ENCODE results near the gene BBS1. TPM values are rescaled to one million over a fixed set of nuclear protein-coding genes. Genes with fewer than 3 reads are reported as not detected.
"Not testable (repeated sequence)": the region's sequence is repeated elsewhere in the genome, so short reads cannot be mapped to it uniquely, and the experiment has no call there.

The BBS1 gene
- total and polyA plus RNA-seq, 5 donors, result 12.4 to 25.2 (median 19.5) TPM

DNA sequence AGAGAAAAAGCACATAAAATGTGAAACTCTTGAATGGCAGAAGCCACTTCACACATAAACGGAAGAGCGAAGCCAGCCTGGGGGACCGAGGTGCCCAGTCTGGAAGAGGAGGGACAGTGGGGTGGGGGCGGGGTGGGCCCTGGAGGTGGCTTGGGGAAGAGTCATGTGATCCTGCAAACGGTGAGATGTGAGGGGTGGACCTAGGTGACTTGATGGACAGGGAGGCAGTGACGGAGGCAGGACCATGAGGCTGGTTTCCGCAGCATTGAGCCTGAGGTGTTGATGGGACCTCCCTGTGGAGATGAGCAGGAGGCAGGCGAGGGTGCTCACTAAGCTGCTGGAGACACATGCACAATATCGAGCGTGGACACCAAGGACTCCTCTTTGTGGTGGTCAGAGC lies 18.6 kb downstream of the BBS1 start:
- no peaks in the 10 kb centered on the region for H3K9me3 ChIP-seq (ENCODE audit: control insufficient read depth, low read length)
- WGBS, result 77% methylated on average over 10 of the region's 10 CpGs
- H3K4me1 ChIP-seq (ENCODE audit: control insufficient read depth, insufficient read depth, low read length), result no peaks in the 10 kb centered on the region
- intact Hi-C loops (cut with DNase I), result no loop called here
- DNase-seq (no peak), ATAC-seq (no peak)
- no peak overlapping the region for H3K27ac ChIP-seq (ENCODE audit: low read length)
- no peak overlapping the region for H3K4me3 ChIP-seq (ENCODE audit: low read length)
- no peaks in the 10 kb centered on the region for H3K27me3 ChIP-seq (ENCODE audit: control insufficient read depth, insufficient read depth)

DNA sequence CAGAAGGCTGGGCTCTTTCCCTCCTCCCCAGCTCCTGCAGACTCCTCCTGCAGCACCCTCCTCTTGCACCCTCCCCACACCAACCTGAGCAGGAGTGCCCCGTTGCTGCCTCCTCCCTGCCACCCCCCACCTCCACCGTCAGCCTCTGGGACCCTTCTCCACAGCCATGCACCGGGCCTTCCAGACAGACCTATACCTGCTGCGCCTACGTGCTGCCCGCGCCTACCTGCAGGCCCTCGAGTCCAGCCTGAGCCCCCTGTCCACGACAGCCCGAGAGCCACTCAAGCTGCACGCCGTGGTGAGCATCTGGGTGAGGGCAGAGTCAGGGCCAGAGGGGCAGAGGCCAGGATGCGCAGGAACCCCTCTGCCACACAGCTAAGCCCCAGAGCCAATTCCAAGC lies 19.2 kb downstream of the BBS1 start:
- ATAC-seq, result peak in 1 of 2 donors; percentile 35
- no peak overlapping the region for H3K27ac ChIP-seq (ENCODE audit: low read length)
- WGBS, result 88% methylated on average over 13 of the region's 13 CpGs

DNA sequence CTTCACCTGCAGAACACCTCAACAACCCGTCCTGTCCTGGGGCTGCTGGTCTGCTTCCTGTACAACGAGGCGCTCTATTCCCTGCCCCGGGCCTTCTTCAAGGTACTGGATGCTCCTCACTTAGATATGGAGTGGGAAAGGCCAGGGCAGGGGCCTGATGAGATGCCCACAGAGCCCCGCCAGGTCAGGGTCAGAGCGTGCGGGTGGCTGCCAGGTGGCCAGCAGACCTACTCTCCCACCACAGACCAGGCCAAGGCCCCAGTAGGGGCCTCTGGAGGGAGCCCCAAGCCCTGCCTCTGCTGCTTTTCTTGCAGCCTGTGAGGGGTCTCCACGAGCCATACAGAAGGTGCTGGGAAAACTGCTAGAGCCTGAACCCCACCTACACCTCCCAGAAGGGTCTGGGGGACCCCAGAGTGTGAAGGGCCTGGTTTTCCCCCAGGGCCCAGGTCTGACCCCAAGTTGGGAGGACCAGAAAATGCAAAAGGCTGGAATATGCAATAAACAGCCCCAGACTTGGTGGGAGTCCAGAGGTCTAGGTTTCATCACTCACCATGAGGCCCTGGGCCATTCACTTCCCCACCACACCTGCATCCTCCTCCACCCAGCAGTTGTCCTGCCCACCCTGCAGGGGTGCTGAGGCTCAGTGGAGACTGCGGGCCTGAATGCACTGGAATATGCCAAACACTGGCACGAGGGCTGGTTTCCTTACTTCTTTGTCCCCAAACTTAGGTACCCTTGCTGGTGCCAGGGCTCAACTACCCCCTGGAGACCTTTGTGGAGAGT lies 20.7 kb downstream of the BBS1 start:
- ATAC-seq, result peak in 1 of 2 donors; percentile 16
- no peak for DNase-seq
- intact Hi-C loops (cut with DNase I), result no loop called here

More for the DNA sequence above, 19.2 kb downstream of the BBS1 start:
- intact Hi-C loops (cut with DNase I), result no loop called here
- no peaks in the 10 kb centered on the region for H3K4me1 ChIP-seq (ENCODE audit: control insufficient read depth, insufficient read depth, low read length)
- H3K4me3 ChIP-seq (ENCODE audit: low read length), result no peak overlapping the region
- no peaks in the 10 kb centered on the region for H3K27me3 ChIP-seq (ENCODE audit: control insufficient read depth, insufficient read depth)
- no peaks in the 10 kb centered on the region for H3K9me3 ChIP-seq (ENCODE audit: control insufficient read depth, low read length)
- DNase-seq, result peak in 1 of 3 donors; percentile 52

DNA sequence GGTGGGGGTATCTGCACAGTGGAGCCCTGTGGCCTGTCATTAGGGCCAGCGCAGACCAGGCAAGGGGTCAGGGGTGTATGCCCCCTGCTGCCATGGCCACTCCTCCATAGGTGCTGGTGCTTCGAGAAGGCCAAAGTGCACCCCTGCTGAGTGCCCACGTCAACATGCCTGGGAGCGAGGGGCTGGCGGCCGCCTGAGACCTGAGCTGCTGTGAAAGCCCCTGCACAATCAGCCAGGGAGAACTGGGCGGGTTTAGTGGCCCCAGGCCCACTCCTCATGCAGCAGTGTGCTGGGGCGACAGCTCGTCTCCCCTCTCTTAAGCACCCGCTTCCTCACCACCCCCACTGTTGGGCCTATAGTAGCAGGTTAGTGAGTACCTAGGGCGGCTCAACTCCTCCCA lies 21.4 kb downstream of the BBS1 start:
- H3K4me1 ChIP-seq (ENCODE audit: control insufficient read depth, insufficient read depth, low read length), result no peaks in the 10 kb centered on the region
- no peak overlapping the region for H3K4me3 ChIP-seq (ENCODE audit: low read length)
- no peaks in the 10 kb centered on the region for H3K27me3 ChIP-seq (ENCODE audit: control insufficient read depth, insufficient read depth)
- no peak overlapping the region for H3K27ac ChIP-seq (ENCODE audit: low read length)
- 94% methylated on average over 11 of the region's 11 CpGs for WGBS
- intact Hi-C loops (cut with DNase I), result no loop called here
- DNase-seq (no peak), ATAC-seq (no peak)
- H3K9me3 ChIP-seq (ENCODE audit: control insufficient read depth, low read length), result no peaks in the 10 kb centered on the region

More for the DNA sequence above, 20.7 kb downstream of the BBS1 start:
- 91% methylated on average over 10 of the region's 10 CpGs for WGBS
- Histone ChIP-seq H3K4me3 (ENCODE audit: low read length) (no peak overlapping the region), H3K27ac (ENCODE audit: low read length) (no peak overlapping the region), H3K27me3 (ENCODE audit: control insufficient read depth, insufficient read depth) (no peaks in the 10 kb centered on the region), H3K4me1 (ENCODE audit: control insufficient read depth, insufficient read depth, low read length) (no peaks in the 10 kb centered on the region), H3K9me3 (ENCODE audit: control insufficient read depth, low read length) (no peaks in the 10 kb centered on the region)

DNA sequence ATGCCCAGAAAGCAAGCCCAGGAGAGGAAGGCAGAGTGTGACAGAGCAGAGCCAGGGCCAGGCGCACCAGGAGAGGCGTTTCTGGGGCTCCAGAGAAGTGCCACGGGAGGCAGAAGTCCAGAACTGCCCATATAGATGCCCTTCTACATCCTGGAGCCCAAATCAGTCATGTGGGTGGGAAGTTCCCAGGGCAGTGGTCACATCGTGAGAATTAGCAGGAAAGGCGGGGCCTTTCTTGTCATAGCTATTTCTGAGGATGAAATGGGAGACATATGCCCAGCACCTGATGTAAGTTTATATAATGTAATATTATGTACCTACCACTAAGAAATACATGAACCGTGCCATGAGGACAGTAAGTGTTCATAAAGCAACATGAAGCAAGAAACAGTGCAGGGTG lies 22.3 kb downstream of the BBS1 start:
- H3K27ac ChIP-seq (ENCODE audit: low read length), result no peak overlapping the region
- ATAC-seq (no peak), DNase-seq (no peak)
- no peak overlapping the region for H3K4me3 ChIP-seq (ENCODE audit: low read length)
- intact Hi-C loops (cut with DNase I), result no loop called here
- WGBS, result 79% methylated on average over 6 of the region's 6 CpGs
- no peaks in the 10 kb centered on the region for H3K9me3 ChIP-seq (ENCODE audit: control insufficient read depth, low read length)
- no peaks in the 10 kb centered on the region for H3K4me1 ChIP-seq (ENCODE audit: control insufficient read depth, insufficient read depth, low read length)
- H3K27me3 ChIP-seq (ENCODE audit: control insufficient read depth, insufficient read depth), result no peaks in the 10 kb centered on the region

DNA sequence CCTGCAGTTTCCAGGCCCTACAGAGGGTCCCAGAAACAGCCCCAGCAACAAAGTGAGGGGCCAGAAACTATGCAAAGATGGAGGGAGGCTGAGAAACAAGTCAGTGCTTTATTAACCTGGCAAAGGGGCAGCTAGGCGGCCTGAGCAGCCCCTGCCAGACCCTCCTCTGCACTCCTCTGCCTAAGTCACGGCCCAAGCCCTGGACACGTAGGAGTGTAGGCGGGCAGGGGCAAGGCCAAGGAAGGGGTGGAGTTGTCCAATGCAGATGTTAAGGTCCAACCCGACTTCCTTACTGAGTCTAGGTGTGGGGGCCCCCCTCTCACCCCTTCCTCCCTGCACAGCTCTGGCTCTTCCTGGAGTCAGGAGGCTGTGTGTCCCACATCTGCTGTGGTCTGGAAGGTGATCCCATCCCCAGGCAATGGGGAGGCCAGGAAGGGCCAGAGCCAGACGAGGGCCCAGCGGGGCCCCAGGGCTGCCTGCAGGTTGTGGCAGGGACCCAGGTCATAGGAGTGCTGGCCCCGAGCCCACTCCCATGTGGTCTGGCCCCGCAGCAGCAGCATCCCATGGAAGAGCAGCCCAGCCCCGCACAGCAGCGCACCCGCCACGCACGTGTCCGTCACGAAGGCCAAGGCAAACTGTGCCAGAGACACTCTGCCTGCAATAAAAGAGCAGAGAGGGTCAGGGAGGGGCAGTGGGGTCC lies 28.9 kb downstream of the BBS1 start:
- DNase-seq (peak in 1 of 3 donors; percentile 63), ATAC-seq (no peak)
- Histone ChIP-seq H3K27ac (ENCODE audit: low read length) (no peak overlapping the region), H3K4me1 (ENCODE audit: control insufficient read depth, insufficient read depth, low read length) (no peaks in the 10 kb centered on the region), H3K4me3 (ENCODE audit: low read length) (no peak overlapping the region), H3K27me3 (ENCODE audit: control insufficient read depth, insufficient read depth) (no peaks in the 10 kb centered on the region), H3K9me3 (ENCODE audit: control insufficient read depth, low read length) (no peaks in the 10 kb centered on the region)
- WGBS, result 84% methylated on average over 16 of the region's 16 CpGs
- intact Hi-C loops (cut with DNase I), result no loop called here

DNA sequence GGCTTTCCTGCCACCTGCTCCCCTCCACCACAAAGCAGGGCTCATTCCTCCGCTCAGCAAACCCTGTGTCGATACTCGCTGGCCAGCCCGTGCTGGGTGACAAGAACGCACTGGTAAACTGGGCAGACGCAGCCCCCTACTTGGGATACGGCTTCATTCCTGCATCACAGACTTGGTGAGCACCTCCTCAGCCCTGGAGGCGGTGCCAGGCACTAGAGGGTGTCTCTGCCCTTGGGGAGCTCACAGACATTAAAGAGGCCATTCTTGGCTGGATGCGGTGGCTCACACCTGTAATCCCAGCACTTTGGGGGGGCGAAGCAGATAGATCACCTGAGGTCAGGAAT lies 29.4 kb downstream of the BBS1 start:
- WGBS, result 93% methylated on average over 10 of the region's 10 CpGs
- intact Hi-C loops (cut with DNase I), result no loop called here
- Histone ChIP-seq H3K27ac (ENCODE audit: low read length) (no peak overlapping the region), H3K4me3 (ENCODE audit: low read length) (no peak overlapping the region), H3K9me3 (ENCODE audit: control insufficient read depth, low read length) (no peaks in the 10 kb centered on the region), H3K4me1 (ENCODE audit: control insufficient read depth, insufficient read depth, low read length) (no peaks in the 10 kb centered on the region), H3K27me3 (ENCODE audit: control insufficient read depth, insufficient read depth) (no peaks in the 10 kb centered on the region)
- ATAC-seq (no peak), DNase-seq (peak in 1 of 3 donors; percentile 18)

DNA sequence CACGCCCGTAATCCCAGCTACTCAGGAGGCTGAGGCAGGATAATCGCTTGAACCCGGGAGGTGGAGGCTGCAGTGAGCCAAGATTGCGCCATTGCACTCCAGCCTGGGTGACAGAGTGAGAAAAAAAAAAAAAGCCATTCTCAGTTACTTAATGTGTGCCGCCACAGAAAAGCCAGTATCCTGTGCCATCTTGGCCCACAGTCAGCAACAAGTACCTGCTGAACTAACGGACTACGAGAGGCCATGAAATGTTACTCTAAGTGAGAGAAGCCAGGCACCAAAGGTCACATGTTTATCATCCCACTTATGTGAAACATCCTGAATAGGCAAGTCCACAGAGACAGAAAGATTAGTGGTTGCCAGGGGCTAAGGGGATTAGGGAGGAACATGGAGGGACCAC lies 30.2 kb downstream of the BBS1 start:
- H3K27ac ChIP-seq (ENCODE audit: low read length); intact Hi-C loops (cut with DNase I); ATAC-seq; H3K9me3 ChIP-seq (ENCODE audit: control insufficient read depth, low read length); H3K4me3 ChIP-seq (ENCODE audit: low read length); H3K27me3 ChIP-seq (ENCODE audit: control insufficient read depth, insufficient read depth); H3K4me1 ChIP-seq (ENCODE audit: control insufficient read depth, insufficient read depth, low read length): not testable (repeated sequence)
- DNase-seq, result peak in 1 of 3 donors; percentile 9
- 77% methylated on average over 8 of the region's 8 CpGs for WGBS

DNA sequence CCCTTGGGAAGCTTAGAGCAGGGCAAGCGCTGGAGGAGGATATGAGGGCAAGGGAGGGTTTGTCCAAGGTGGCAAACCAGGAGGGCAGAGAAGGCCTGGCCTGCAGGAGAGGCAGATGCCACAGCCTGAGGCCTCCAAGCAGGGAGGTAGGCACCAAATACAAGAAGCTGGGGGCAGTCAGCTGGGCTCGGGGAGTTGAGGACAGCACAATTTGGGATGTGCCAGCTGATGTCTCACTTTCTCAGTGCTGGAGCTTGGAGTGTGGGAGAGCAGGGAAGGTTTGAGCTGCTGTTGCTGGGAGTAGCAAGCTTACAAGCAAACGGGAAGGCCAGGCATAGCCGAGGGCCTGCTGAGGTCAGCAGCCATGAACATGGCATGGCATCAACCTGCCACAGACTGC lies 31.5 kb downstream of the BBS1 start:
- H3K4me3 ChIP-seq (ENCODE audit: low read length), result no peak overlapping the region
- H3K4me1 ChIP-seq (ENCODE audit: control insufficient read depth, insufficient read depth, low read length), result no peaks in the 10 kb centered on the region
- no peaks in the 10 kb centered on the region for H3K9me3 ChIP-seq (ENCODE audit: control insufficient read depth, low read length)
- intact Hi-C loops (cut with DNase I), result no loop called here
- no peaks in the 10 kb centered on the region for H3K27me3 ChIP-seq (ENCODE audit: control insufficient read depth, insufficient read depth)
- ATAC-seq (no peak), DNase-seq (peak in 1 of 3 donors; percentile 18)
- H3K27ac ChIP-seq (ENCODE audit: low read length), result no peak overlapping the region
- 89% methylated on average over 4 of the region's 4 CpGs for WGBS

DNA sequence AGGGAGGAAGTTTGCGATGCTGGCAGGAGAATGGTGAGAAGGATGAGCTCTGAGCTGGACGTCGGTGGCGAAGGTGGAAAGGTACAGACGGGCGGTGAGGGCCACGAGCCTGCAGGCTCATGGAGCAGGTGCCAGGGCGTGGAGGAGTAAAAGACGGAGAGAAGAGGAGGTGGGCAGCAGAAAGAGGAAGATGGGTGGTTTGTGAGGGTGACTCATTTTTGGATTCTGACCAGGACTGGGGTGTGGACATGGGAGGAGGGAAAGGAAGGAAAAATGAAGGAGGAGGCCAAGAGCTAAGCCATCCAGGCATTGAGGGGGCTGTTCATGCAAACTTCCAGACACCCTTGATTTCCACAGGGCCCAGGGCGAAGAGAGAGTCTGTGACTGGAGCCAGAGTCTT lies 31.9 kb downstream of the BBS1 start:
- intact Hi-C loops (cut with DNase I), result no loop called here
- Histone ChIP-seq H3K4me3 (ENCODE audit: low read length) (no peak overlapping the region), H3K9me3 (ENCODE audit: control insufficient read depth, low read length) (no peaks in the 10 kb centered on the region), H3K27me3 (ENCODE audit: control insufficient read depth, insufficient read depth) (no peaks in the 10 kb centered on the region), H3K4me1 (ENCODE audit: control insufficient read depth, insufficient read depth, low read length) (no peaks in the 10 kb centered on the region), H3K27ac (ENCODE audit: low read length) (no peak overlapping the region)
- WGBS, result 82% methylated on average over 10 of the region's 10 CpGs
- DNase-seq (peak in 1 of 3 donors; percentile 29), ATAC-seq (no peak)

DNA sequence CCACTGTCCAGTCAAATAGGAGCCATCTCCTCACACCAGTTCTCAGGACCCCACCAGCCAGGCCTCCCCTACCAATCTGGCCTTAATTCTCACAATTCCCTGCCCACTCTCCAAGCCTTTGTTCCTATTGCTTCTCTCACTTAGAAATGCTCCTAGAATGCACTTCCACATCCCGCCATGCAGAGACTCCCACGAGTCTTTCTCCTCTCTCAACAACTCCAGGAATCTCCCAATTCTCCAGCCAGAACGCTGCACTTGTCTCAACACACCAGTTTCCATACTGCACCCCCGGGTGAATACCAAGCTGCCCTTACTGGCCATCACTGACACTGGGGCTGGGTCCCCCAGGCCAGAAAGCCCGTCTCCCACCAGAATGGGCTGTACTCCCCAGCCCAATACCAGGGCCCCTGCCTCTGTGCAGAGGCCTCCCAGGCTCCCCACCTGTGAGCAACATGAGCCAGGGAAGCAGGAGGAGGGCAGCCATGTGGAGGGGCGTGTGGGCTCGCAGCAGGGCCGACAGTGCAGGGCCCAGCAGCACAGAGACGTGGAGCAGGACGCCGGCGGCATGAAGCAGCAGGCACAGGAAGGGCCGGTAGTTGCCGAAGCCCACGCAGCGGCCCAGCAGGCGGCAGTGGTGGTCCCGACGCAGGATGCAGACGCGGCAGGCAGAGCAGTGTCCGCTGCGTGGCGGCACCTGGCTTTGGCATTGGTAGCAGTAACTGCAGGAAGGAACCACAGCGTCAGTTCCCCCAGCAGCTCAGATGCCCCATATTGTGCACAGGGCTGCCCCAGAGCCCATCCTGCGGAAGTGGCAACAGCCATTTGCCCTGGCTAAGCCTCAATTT lies 33.0 kb downstream of the BBS1 start:
- Histone ChIP-seq H3K4me3 (ENCODE audit: low read length) (no peak overlapping the region), H3K9me3 (ENCODE audit: control insufficient read depth, low read length) (no peaks in the 10 kb centered on the region), H3K4me1 (ENCODE audit: control insufficient read depth, insufficient read depth, low read length) (no peaks in the 10 kb centered on the region), H3K27ac (ENCODE audit: low read length) (no peak overlapping the region), H3K27me3 (ENCODE audit: control insufficient read depth, insufficient read depth) (no peaks in the 10 kb centered on the region)
- 24% methylated on average over 26 of the region's 26 CpGs for WGBS
- DNase-seq, result peak; percentile 49 to 83 (median 83)
- peak in 1 of 2 donors; percentile 0 for ATAC-seq
- intact Hi-C loops (cut with DNase I), result no loop called here

All from right cardiac atrium (tissue), 5 donors.